Measurements from ENCODE around the gene AKAP7. TPM values are rescaled to one million over a fixed set of nuclear protein-coding genes. Genes with fewer than 3 reads are reported as not detected.
A peak's percentile ranks its signal among the peaks of the same experiment; 100 is the strongest.

The AKAP7 gene
- total RNA-seq, 2 experiments from 2014 or later, result 7.8 to 8.8 TPM

- peaks cover 8% of the 10 kb centered on the region for H3K9me3 Mint-ChIP-seq
- H3K27ac Mint-ChIP-seq, result no peak overlapping the region
- POLR2A ChIA-PET, result no interaction called here
- CTCF ChIA-PET, result interaction anchor here (1.6 to 2.4 kb wide), 2 partner anchors 9 to 14 kb away, joined by 6 read pairs; no protein-coding TSS in a partner anchor
- no peaks in the 10 kb centered on the region for H3K27me3 Mint-ChIP-seq
- DNase-seq, result no peak
- H3K4me1 Mint-ChIP-seq, result peaks cover 27% of the 10 kb centered on the region
- no peak overlapping the region for H3K4me3 Mint-ChIP-seq
- H3K36me3 Mint-ChIP-seq (ENCODE audit: low read depth), result peaks cover 21% of the 10 kb centered on the region
These were observed 78.3 kb downstream of the AKAP7 start for GRCh38 chr6:131213501-131213990.

GRCh38 chr6:131215219-131215618, 80.0 kb downstream of the AKAP7 start:
- DNase-seq, result no peak
- POLR2A ChIA-PET, result no interaction called here
- H3K4me1 Mint-ChIP-seq, result peaks cover 24% of the 10 kb centered on the region
- H3K9me3 Mint-ChIP-seq, result peaks cover 5% of the 10 kb centered on the region
- H3K4me3 Mint-ChIP-seq, result no peak overlapping the region
- peaks cover 19% of the 10 kb centered on the region for H3K36me3 Mint-ChIP-seq (ENCODE audit: low read depth)
- no peaks in the 10 kb centered on the region for H3K27me3 Mint-ChIP-seq
- H3K27ac Mint-ChIP-seq, result no peak overlapping the region
- CTCF ChIA-PET, result interaction anchor here (1.0 to 1.6 kb wide), 3 partner anchors 12 to 310 kb away, joined by 3 to 7 read pairs (median 5); no protein-coding TSS in a partner anchor

GRCh38 chr6:131216246-131216645, 81.0 kb downstream of the AKAP7 start:
- Mint-ChIP-seq H3K27me3 (no peaks in the 10 kb centered on the region), H3K4me3 (no peak overlapping the region), H3K27ac (no peak overlapping the region), H3K4me1 (peaks cover 24% of the 10 kb centered on the region), H3K9me3 (peaks cover 5% of the 10 kb centered on the region), H3K36me3 (ENCODE audit: low read depth) (peaks cover 19% of the 10 kb centered on the region)
- CTCF ChIA-PET, result interaction anchor here (1.0 to 1.6 kb wide), 2 partner anchors 13 to 16 kb away, joined by 3 to 7 read pairs; no protein-coding TSS in a partner anchor
- POLR2A ChIA-PET, result no interaction called here
- DNase-seq, result no peak

- Mint-ChIP-seq H3K9me3 (no peaks in the 10 kb centered on the region), H3K4me3 (no peak overlapping the region), H3K4me1 (peaks cover 4% of the 10 kb centered on the region), H3K27me3 (no peaks in the 10 kb centered on the region), H3K36me3 (ENCODE audit: low read depth) (peaks cover 21% of the 10 kb centered on the region), H3K27ac (no peak overlapping the region)
- no peak for DNase-seq
- ChIA-PET CTCF (interaction anchor here (1.7 kb wide), 1 partner anchor 10 kb away, joined by 6 read pairs; no protein-coding TSS in a partner anchor), POLR2A (interaction anchor here (0.7 kb wide), 1 partner anchor 269 kb away, joined by 4 read pairs; no protein-coding TSS in a partner anchor)
These were observed 87.5 kb downstream of the AKAP7 start for GRCh38 chr6:131222773-131223172.

GRCh38 chr6:131223416-131223815, 88.1 kb downstream of the AKAP7 start:
- no peak for DNase-seq
- H3K27me3 Mint-ChIP-seq, result no peaks in the 10 kb centered on the region
- ChIA-PET POLR2A (no interaction called here), CTCF (interaction anchor here (1.7 kb wide), 1 partner anchor 11 kb away, joined by 6 read pairs; no protein-coding TSS in a partner anchor)
- no peak overlapping the region for H3K4me3 Mint-ChIP-seq
- H3K4me1 Mint-ChIP-seq, result peaks cover 4% of the 10 kb centered on the region
- no peaks in the 10 kb centered on the region for H3K9me3 Mint-ChIP-seq
- H3K36me3 Mint-ChIP-seq (ENCODE audit: low read depth), result peaks cover 21% of the 10 kb centered on the region
- H3K27ac Mint-ChIP-seq, result no peak overlapping the region

GRCh38 chr6:131225127-131225526, 89.9 kb downstream of the AKAP7 start:
- peaks cover 4% of the 10 kb centered on the region for H3K4me1 Mint-ChIP-seq
- H3K4me3 Mint-ChIP-seq, result no peak overlapping the region
- H3K36me3 Mint-ChIP-seq (ENCODE audit: low read depth), result peaks cover 20% of the 10 kb centered on the region
- DNase-seq, result no peak
- ChIA-PET CTCF (no interaction called here), POLR2A (no interaction called here)
- no peak overlapping the region for H3K27ac Mint-ChIP-seq
- H3K27me3 Mint-ChIP-seq, result no peaks in the 10 kb centered on the region
- no peaks in the 10 kb centered on the region for H3K9me3 Mint-ChIP-seq

GRCh38 chr6:131225959-131226358, 90.7 kb downstream of the AKAP7 start:
- DNase-seq, result no peak
- POLR2A ChIA-PET, result no interaction called here

GRCh38 chr6:131226459-131227157, 91.3 kb downstream of the AKAP7 start:
- Mint-ChIP-seq H3K27me3 (no peaks in the 10 kb centered on the region), H3K4me3 (no peak overlapping the region), H3K9me3 (no peaks in the 10 kb centered on the region), H3K4me1 (peaks cover 4% of the 10 kb centered on the region), H3K27ac (no peak overlapping the region), H3K36me3 (ENCODE audit: low read depth) (peaks cover 15% of the 10 kb centered on the region)
- CTCF ChIA-PET, result no interaction called here
- no peak for DNase-seq
- POLR2A ChIA-PET, result interaction anchor here (0.6 kb wide), 1 partner anchor 53 kb away, joined by 3 read pairs; no protein-coding TSS in a partner anchor

More at GRCh38 chr6:131225959-131226358, 90.7 kb downstream of the AKAP7 start:
- Mint-ChIP-seq H3K36me3 (ENCODE audit: low read depth) (peaks cover 16% of the 10 kb centered on the region), H3K4me1 (peaks cover 4% of the 10 kb centered on the region), H3K27ac (no peak overlapping the region), H3K4me3 (no peak overlapping the region), H3K9me3 (no peaks in the 10 kb centered on the region), H3K27me3 (no peaks in the 10 kb centered on the region)
- CTCF ChIA-PET, result no interaction called here

- Mint-ChIP-seq H3K27me3 (no peaks in the 10 kb centered on the region), H3K27ac (no peak overlapping the region), H3K4me1 (peaks cover 4% of the 10 kb centered on the region), H3K36me3 (ENCODE audit: low read depth) (peaks cover 12% of the 10 kb centered on the region), H3K9me3 (no peaks in the 10 kb centered on the region), H3K4me3 (no peak overlapping the region)
- DNase-seq, result no peak
- POLR2A ChIA-PET, result no interaction called here
- CTCF ChIA-PET, result no interaction called here
These were observed 91.9 kb downstream of the AKAP7 start for GRCh38 chr6:131227158-131227543.

GRCh38 chr6:131231103-131231502, 95.8 kb downstream of the AKAP7 start:
- CTCF ChIA-PET, result interaction anchor here (1.2 kb wide), 1 partner anchor 14 kb away, joined by 4 read pairs; no protein-coding TSS in a partner anchor
- DNase-seq, result no peak
- POLR2A ChIA-PET, result no interaction called here
- no peak overlapping the region for H3K27ac Mint-ChIP-seq
- no peaks in the 10 kb centered on the region for H3K27me3 Mint-ChIP-seq
- H3K4me3 Mint-ChIP-seq, result no peak overlapping the region
- peaks cover 2% of the 10 kb centered on the region for H3K36me3 Mint-ChIP-seq (ENCODE audit: low read depth)
- H3K9me3 Mint-ChIP-seq, result no peaks in the 10 kb centered on the region
- no peaks in the 10 kb centered on the region for H3K4me1 Mint-ChIP-seq

GRCh38 chr6:131231891-131232290, 96.6 kb downstream of the AKAP7 start:
- Mint-ChIP-seq H3K4me1 (no peaks in the 10 kb centered on the region), H3K27ac (no peak overlapping the region), H3K36me3 (ENCODE audit: low read depth) (peaks cover 3% of the 10 kb centered on the region), H3K27me3 (no peaks in the 10 kb centered on the region), H3K4me3 (no peak overlapping the region), H3K9me3 (peaks cover 3% of the 10 kb centered on the region)
- ChIA-PET CTCF (no interaction called here), POLR2A (no interaction called here)
- DNase-seq, result no peak

- Mint-ChIP-seq H3K27ac (no peak overlapping the region), H3K9me3 (peaks cover 17% of the 10 kb centered on the region), H3K27me3 (no peaks in the 10 kb centered on the region), H3K4me1 (peaks cover 5% of the 10 kb centered on the region), H3K36me3 (ENCODE audit: low read depth) (peaks cover 27% of the 10 kb centered on the region), H3K4me3 (no peak overlapping the region)
- CTCF ChIA-PET, result interaction anchor here (0.6 to 1.2 kb wide), 3 partner anchors 14 to 154 kb away, joined by 3 to 5 read pairs (median 4); no protein-coding TSS in a partner anchor
- DNase-seq, result no peak
- POLR2A ChIA-PET, result no interaction called here
These were observed 109.7 kb downstream of the AKAP7 start for GRCh38 chr6:131244942-131245341.

- peaks cover 3% of the 10 kb centered on the region for H3K36me3 Mint-ChIP-seq (ENCODE audit: low read depth)
- POLR2A ChIA-PET, result no interaction called here
- peak overlapping the region; percentile 7 for H3K27ac Mint-ChIP-seq
- DNase-seq, result peak; percentile 6
- peak overlapping the region; percentile 17 for H3K4me3 Mint-ChIP-seq
- H3K9me3 Mint-ChIP-seq, result peaks cover 3% of the 10 kb centered on the region
- peaks cover 19% of the 10 kb centered on the region for H3K4me1 Mint-ChIP-seq
- H3K27me3 Mint-ChIP-seq, result no peaks in the 10 kb centered on the region
- CTCF ChIA-PET, result no interaction called here
These were observed 114.9 kb downstream of the AKAP7 start for GRCh38 chr6:131250122-131250521.
